Spinal cord (tissue), 10 donors: Measurements from ENCODE around the gene SEZ6L. TPM values are rescaled to one million over a fixed set of nuclear protein-coding genes. Genes with fewer than 3 reads are reported as not detected.

Experiments
- DNase-seq, 6 donors: peaks; one replicate each; pipeline versions ENCODE4 v3.0.0 to v3.0.0-alpha.2; 2013 to 2015; ENCODE audit warnings: low spot score in 6 of 6, low read depth in 4 of 6
- H3K27ac ChIP-seq: one replicate; pipeline ENCODE4 v1.5.1; 2013; ENCODE audit warnings: low read depth, low read length, control low read depth
- H3K27me3 ChIP-seq: one replicate; pipeline ENCODE4 v1.6.1; 2013; ENCODE audit warnings: low read length; ENCODE audit not compliant: control insufficient read depth, insufficient read depth
- H3K36me3 ChIP-seq: one replicate; pipeline ENCODE4 v1.6.1; 2013; ENCODE audit warnings: low read length; ENCODE audit not compliant: control insufficient read depth, insufficient read depth
- H3K4me1 ChIP-seq: one replicate; pipeline ENCODE4 v1.6.1; 2013; ENCODE audit warnings: low read length; ENCODE audit not compliant: control insufficient read depth, insufficient read depth
- H3K4me3 ChIP-seq: one replicate; pipeline ENCODE4 v1.5.1; 2013; ENCODE audit warnings: low read depth, low read length, control low read depth
- H3K9me3 ChIP-seq: one replicate; pipeline ENCODE4 v1.6.1; 2013; ENCODE audit warnings: low read length; ENCODE audit not compliant: control insufficient read depth, insufficient read depth
- WGBS: methylation state at CpG from one replicate; pipeline ENCODE4 v1.1.5; 2013; ENCODE audit warnings: missing lambda C conversion rate; ENCODE audit not compliant: insufficient coverage; 5-methylcytosine and 5-hydroxymethylcytosine counted together
- polyA plus RNA-seq, 2 donors: library from polyadenylated mRNA; unstranded; fragments of 120-200 nt; gene quantifications; one replicate each; pipeline ENCODE4 v1.2.1, GENCODE V29; 2013; ENCODE audit not compliant: insufficient read length in 2 of 2
- total RNA-seq, 2 donors: library from RNA; depleted of rRNA in 1 of 2; stranded (reverse); fragments of 120-200 nt in 1 of 2; fragments of >200 nt in 1 of 2; gene quantifications; one replicate each; pipeline versions ENCODE4 v1.2.3 to v1.2.4, GENCODE V29; 2013 to 2014
- donor health status: healthy.

Gene SEZ6L
- total and polyA plus RNA-seq, 4 donors, result 31.6 to 115 (median 87.4) TPM

DNA sequence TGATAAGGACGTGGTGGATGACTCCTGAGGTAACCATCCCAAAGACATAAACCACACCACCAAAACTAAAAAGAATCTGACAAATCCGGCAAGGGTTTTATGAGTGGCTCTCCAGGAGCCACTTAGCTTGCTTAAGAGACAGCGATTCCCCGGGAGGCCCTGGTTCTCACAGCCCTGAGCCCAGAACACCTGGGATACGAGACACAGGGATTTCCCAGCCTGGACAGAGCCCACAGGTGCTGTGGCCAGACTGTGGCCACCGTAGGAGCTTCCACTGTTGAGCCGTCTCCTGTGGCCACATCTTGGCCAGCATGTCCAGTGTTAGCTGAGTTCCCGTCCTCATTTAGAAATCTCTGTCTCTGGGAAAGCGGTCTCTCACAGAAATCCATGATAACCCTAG lies 188.6 kb downstream of the SEZ6L start:
- 84% methylated on average over 5 of the region's 9 CpGs for WGBS
- peaks cover 12% of the 10 kb centered on the region for H3K36me3 ChIP-seq
- peaks cover 11% of the 10 kb centered on the region for H3K4me1 ChIP-seq

DNA sequence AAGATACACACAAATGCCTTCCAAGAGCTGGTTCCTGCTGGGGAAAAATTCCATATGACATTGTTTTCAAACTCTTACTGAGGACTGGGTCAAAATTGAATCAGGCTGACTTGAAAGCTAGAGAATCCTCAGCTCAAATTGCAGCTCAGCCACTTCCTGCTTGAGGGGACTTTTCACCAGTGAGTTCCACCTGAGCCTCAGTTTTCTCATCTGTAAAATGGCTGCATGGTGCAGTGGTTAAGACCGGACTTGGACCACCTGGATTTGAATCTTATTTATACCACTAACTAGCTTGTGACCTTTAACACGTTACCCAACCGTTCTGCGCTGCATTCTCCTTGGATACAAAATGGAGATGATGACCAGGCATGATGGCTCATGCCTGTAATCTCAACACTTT lies 189.9 kb downstream of the SEZ6L start:
- WGBS, result 90% methylated on average over 4 of the region's 4 CpGs

More for the DNA sequence above, 188.6 kb downstream of the SEZ6L start:
- Histone ChIP-seq H3K27ac (no peak overlapping the region), H3K9me3 (no peaks in the 10 kb centered on the region), H3K4me3 (no peak overlapping the region), H3K27me3 (no peaks in the 10 kb centered on the region)
- no peak for DNase-seq

DNA sequence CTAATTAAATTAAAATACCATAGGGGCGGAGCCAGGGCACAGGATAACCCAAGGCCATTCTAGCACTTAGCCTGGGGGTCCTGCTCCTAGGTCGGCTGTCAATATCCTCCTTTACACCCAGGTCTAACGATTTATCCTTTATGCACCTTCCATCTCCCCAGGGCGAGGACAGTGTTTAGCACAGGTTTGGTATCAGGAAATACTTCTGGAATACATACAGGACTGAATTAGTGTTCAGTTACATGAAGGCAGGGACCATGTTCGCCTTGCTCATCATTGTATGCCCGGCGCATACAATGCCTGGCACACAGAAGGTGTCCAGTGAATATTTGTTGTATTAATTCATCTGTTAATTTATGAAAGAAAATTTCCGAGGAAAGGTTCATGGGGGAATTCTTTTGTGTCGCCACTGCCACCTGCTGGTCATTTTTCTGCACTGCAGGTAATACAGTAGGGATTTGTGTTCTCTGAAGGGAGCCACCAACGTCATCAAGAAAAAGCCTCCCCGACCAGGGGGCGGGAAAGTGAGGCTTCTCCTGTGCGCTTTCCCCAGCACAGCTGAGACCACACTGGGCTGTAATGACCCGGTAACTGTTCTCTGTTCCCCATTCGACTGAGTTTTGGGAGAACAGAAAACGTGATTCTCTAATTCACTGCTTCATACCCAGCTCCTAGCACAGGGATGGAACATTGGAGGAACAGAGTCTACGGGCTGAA lies 191.1 kb downstream of the SEZ6L start:
- 1% methylated on average over 9 of the region's 17 CpGs for WGBS

More for the DNA sequence above, 189.9 kb downstream of the SEZ6L start:
- no peaks in the 10 kb centered on the region for H3K27me3 ChIP-seq
- no peak overlapping the region for H3K4me3 ChIP-seq
- no peak for DNase-seq
- peaks cover 11% of the 10 kb centered on the region for H3K4me1 ChIP-seq
- no peaks in the 10 kb centered on the region for H3K9me3 ChIP-seq
- peaks cover 12% of the 10 kb centered on the region for H3K36me3 ChIP-seq
- H3K27ac ChIP-seq, result no peak overlapping the region

DNA sequence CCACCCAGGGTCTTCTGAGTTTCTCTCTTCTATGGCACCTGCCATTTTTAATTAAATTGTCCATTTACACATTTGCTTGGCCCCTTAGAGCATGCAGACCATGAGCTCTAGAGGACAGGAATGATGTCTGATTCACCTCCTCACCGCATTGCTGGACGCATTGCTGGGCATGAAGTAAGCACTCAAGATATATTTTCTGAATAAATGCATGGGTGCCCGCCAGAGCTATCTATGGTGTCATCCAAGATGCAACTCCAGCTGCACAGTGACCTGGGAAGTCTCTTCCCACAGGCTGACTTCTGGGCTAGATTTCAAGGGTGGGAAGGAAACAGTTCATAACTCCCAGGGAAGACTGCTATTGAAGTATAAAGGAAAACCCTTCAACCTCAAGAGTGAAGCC lies 193.2 kb downstream of the SEZ6L start:
- H3K4me1 ChIP-seq, result peaks cover 12% of the 10 kb centered on the region
- H3K4me3 ChIP-seq, result no peak overlapping the region
- H3K36me3 ChIP-seq, result peaks cover 18% of the 10 kb centered on the region
- H3K27ac ChIP-seq, result no peak overlapping the region
- no peaks in the 10 kb centered on the region for H3K27me3 ChIP-seq
- 100% methylated on average over 3 of the region's 3 CpGs for WGBS
- no peaks in the 10 kb centered on the region for H3K9me3 ChIP-seq
- DNase-seq, result no peak

More for the DNA sequence above, 191.1 kb downstream of the SEZ6L start:
- no peak overlapping the region for H3K4me3 ChIP-seq
- peaks cover 4% of the 10 kb centered on the region for H3K36me3 ChIP-seq
- peak; percentile 63 to 93 (median 78) for DNase-seq
- no peak overlapping the region for H3K27ac ChIP-seq
- H3K4me1 ChIP-seq, result peaks cover 12% of the 10 kb centered on the region
- H3K27me3 ChIP-seq, result no peaks in the 10 kb centered on the region
- no peaks in the 10 kb centered on the region for H3K9me3 ChIP-seq

DNA sequence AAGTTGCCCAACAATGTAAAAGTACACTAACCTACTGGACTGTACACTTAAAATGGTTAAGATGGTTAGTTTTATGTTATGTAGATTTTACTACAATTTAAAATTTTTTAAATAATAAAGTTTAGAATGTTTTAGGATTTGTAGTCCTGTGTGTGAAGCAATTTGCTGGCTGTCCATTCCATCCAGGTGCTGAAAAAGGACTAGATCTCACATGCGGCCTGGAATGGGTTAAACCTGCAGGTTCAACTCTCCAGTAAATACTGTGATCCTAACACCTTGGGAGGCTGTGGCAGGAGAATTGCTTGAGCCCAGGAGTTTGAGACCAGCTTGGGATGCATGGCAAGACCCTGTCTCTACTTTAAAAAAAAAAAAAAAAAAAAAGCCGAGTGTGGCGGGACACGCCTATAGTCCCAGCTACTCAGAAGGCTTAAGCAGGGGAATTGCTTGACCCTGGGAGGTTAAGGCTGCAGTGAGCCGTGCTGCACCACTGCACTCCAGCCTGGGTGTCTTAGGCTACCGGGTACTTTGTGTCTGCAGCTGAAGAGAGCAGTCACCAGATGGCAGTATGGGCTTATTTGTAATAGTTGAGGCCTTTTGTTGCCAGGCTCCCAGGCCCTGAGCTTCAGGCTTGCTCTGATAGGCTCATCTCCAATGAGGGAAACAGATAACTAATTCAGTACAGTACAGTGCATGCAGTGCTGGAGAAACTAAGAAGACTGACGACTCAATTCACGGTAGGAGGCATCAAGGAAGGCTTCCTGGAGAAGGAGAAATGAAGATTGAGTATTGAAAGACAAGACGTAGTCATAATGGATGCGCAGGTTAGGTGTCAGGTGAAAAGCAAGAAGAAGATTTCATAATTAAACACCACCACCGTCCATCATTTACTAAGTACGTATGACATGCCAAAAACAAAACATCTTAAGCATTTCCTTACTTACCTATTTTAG lies 195.1 kb downstream of the SEZ6L start:
- Histone ChIP-seq H3K4me3 (no peak overlapping the region), H3K27me3 (no peaks in the 10 kb centered on the region), H3K9me3 (no peaks in the 10 kb centered on the region), H3K27ac (no peak overlapping the region), H3K36me3 (peaks cover 18% of the 10 kb centered on the region), H3K4me1 (peaks cover 12% of the 10 kb centered on the region)
- peak in 5 of 6 donors; percentile 50 to 95 (median 58) for DNase-seq
- 35% methylated on average over 8 of the region's 12 CpGs for whole genome bisulfite sequencing

- Histone ChIP-seq H3K27me3 (no peaks in the 10 kb centered on the region), H3K9me3 (no peaks in the 10 kb centered on the region), H3K4me3 (no peak overlapping the region), H3K4me1 (peaks cover 4% of the 10 kb centered on the region), H3K27ac (no peak overlapping the region), H3K36me3 (peaks cover 22% of the 10 kb centered on the region)
- DNase-seq, result peak in 2 of 6 donors; percentile 66 to 73
- 79% methylated on average over 6 of the region's 19 CpGs for WGBS
Measured at GRCh38 chr22:26367402-26368245, 198.4 kb downstream of the SEZ6L start.

- Histone ChIP-seq H3K4me1 (peaks cover 6% of the 10 kb centered on the region), H3K27me3 (no peaks in the 10 kb centered on the region), H3K36me3 (peaks cover 13% of the 10 kb centered on the region), H3K27ac (no peak overlapping the region), H3K9me3 (no peaks in the 10 kb centered on the region), H3K4me3 (no peak overlapping the region)
- no peak for DNase-seq
- 100% methylated on average over 2 of the region's 4 CpGs for WGBS
Measured at GRCh38 chr22:26372890-26373289, 203.6 kb downstream of the SEZ6L start.

DNA sequence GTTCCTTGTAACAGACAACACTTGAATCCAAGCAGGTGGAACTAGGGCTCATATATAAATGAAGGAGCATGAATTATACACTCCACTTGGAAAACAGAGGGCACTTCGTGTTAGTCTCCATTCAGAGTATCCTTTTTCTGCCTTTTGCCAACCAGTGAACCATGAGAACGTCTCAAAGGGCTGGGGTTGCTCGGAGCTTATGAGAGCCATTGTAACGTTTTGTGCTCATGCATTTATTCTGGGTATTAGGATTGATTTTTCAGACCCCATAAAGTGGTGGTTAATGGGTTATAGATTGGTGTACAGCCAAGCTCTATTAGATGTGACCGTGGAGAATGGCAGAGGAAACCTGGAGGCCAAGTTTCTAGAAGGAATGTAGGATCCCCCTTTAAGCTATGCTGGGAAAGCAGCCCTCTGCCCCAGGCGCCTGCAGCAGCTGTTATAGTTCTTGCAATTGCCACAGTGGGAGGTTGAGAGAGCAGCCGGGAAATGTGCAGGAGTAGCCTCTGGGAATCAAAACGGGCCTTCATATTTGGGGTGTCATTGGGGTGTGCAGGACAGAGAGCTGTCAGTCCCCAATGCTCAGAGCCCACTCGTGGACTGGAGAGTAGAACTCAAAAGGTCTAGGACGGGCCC lies 205.2 kb downstream of the SEZ6L start:
- Histone ChIP-seq H3K4me1 (peaks cover 6% of the 10 kb centered on the region), H3K27ac (no peak overlapping the region), H3K27me3 (no peaks in the 10 kb centered on the region), H3K4me3 (no peak overlapping the region), H3K9me3 (no peaks in the 10 kb centered on the region), H3K36me3 (peaks cover 24% of the 10 kb centered on the region)
- peak in 2 of 6 donors; percentile 60 to 78 for DNase-seq
- WGBS, result 20% methylated on average over 10 of the region's 10 CpGs
